NCI-H2196 (cell line): ENCODE data around the gene CUL9.

Experiments
- DNase-seq: peaks from one replicate; lab custom pipeline; 2025; ENCODE audit not compliant: unreplicated experiment; lab: John Stamatoyannopoulos, UW

The CUL9 gene

DNA sequence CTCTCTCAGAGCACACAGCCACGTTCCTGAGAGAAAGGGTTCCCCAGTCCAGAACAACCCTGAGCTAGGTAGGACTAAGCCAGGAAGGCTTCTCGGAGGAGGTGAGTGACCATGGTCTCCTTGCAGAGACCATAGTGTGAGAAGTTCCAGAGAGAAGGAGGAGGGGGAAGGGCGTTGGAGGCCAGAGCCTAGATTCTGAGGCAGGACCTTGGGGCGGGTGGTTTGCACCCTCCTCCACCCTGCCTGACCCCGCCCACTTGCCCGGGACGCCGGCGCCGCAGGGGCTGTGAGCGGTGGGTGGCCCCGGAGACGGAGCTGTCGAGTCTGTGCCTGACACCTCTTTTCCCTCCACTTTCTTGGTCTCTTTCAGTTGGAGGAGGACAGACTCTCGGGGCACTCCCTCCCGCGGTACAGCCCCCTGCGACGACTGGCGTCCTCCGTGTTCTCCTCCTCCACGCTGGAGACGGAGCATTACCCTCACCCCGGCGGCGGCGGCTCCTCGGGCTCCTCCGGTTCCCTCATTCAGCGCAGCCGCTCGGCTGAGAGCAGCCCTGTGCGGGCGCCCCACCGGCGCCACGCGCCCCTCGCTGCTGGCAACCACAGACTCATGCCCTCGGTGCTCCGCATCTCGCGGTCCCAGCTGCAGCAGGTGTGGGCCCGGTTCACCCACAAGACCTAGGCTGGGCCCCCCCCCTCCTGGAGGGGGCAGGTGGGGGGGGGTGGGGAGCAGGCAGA, 87.4 kb downstream of the CUL9 start:
- no peak for DNase-seq

DNA sequence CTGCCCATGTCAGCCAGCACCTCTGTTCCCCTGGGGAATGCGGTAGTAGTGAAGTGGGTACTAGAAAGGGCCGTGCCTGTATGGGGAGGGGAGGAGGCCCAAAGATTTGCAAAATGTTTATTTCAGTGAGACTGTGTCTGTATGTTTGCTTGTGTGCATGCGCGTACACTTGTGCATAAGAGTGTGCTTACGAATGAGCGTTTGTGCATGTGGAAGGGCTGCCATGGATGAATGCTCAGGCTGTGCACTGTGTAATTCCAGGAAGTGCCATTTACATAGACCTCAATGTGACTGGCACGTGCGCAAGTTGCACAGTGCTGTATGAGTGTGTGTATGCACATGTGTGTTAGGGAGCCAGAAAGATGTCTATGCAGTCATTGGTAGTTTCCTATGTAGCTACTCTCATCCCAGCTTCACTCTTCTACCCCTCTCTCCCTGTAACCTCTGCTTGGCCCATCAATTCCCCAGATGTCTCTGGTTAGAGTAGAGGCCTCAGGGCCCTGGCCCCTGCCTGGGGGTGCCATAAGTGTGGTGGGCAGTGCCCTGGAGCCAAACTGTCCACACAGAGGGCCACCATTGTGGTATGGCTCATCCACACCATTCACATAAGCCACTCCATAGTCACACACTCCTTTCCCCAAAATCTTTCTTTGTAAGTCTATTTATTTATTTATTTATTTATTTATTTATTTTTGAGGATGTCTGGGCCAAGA, 89.3 kb downstream of the CUL9 start:
- DNase-seq: no peak

DNA sequence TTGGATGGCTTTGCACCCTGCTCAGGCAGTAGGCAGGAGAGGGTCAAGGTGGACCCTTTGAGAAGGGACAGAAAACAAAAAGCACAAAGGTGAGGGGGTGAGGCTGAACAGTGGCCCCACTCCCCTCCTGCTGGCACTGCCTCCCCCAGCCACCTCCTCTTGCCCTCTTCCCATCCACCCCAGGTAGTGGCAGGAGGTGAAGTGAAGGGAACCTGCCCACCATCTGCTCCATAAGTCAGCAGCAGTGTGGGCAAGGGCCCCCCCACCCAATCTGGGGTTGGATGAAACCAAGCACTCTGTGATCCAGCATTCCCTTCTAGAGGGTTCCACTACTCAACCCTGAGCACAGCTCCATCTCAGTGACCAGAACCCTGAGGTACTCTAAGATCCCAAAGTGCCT, 89.9 kb downstream of the CUL9 start:
- DNase-seq: no peak

DNA sequence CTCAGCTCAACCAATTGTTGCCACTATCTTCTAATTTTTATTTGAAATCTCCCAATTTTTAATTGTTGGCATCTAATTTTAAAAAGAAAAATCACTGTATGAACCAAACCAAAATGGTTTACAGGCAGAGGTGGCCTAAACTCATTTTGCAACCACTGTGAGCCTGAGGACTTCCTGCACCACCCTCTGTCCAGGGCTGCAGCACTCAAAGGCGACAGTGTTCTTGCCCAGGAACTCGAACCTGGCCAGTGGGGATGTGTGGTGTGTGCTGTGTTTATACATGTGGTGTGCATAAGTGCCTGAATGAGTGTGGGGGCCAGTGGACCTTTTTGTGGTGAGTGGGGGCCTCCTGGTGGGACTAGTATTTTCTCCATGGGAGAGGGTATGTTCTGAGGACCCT, 91.7 kb downstream of the CUL9 start:
- no peak for DNase-seq
